ENCODE data around the gene TNNC1.

The TNNC1 gene

DNA sequence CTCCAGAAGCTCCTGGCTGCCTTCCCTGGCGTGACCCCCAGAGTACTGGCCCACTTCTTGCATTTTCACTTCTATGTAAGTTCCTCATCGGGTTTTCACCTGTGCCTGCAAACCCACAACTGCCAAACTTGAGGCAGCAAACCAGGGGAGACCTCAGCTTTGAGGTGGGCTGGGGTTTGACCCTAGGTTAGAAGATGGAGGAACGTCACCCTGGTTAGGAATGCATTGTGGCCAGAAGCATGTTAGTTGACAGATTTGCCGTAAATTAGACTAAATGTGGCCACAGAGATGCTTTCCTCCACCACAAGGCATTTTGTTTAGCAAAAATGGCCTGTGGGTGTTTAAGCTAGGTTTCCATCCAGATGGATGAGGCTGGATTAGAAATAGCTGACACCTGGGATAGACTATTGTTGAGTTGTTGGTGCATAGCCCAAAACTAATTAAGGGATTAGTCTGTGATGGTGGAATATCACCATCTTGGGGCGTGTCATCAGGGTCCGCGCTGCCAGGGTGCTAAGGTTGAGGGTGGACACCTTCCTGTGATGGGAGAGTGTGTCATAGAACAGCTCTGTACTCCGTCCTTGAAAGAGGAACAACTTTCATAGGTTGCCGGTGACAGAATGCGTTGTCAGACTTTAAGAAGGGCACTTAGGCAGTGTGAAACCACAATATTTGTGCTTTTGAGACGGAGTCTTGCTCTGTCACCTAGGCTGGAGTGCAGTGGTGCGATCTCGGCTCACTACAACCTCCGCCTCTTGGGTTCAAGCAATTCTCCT is 5.1 kb upstream of the TNNC1 start:
- no peak for DNase-seq (ENCODE audit: low spot score)

DNA sequence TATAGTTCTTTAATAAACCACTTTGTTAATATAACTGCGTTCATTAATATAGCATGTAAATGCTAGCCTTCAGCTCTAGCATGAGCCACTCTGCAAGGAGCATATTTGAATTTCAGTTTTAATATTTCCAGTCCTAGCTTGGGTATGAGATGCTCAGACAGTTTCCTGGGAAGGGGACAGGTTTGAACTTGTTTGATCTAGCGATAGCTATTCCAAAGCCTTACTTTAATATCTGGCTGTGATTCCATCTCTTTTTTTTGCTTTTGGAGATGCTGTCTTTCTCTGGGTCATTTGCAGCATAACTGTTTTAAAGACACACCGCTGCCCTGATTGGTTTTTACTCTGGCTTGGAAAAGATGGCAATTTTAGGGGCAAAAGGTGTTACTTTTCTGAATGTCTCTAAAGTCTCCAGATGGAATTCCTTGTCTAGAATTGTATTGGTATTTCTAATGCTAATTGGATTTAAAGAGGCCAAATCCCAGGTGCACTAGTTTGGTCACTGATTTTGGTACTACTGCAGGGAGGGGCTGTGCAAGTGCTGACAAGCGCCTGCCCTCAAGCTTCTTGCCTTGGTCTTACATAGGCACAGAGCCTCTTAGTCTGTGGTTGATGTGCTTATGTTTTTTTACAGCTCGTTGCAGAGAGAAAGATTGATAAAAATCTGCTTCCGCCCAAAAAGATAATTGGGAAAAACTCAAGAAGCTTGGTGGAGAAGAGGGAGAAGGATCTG is 4.4 kb upstream of the TNNC1 start:
- no peak for DNase-seq (ENCODE audit: low spot score)

DNA sequence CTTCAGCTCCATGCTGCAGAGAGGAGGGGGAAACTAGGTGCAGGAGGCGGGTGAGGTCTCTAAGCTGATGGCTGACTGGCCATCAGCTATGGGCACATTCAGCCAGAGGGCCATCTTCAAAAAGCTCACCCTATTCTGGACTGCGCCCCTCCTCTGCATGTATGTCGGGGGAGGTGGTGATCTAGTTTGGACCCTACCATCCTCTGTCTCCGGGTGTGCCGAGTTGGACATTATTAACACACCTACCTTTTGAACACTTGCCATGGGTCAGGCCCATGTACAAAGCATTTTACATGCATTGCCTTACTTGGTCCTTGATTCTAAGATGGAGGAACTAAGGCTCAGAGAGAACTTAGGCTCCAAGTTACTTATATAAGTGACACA is 3.0 kb upstream of the TNNC1 start:
- no peak for DNase-seq (ENCODE audit: low spot score)

- DNase-seq (ENCODE audit: low spot score): no peak
Measured at GRCh38 chr3:52456169-52456799, 2.4 kb upstream of the TNNC1 start.

- DNase-seq (ENCODE audit: low spot score): peak; percentile 87
Measured at GRCh38 chr3:52455283-52456168, 1.7 kb upstream of the TNNC1 start, which contains the start of gene NISCH. NISCH (plus strand) TSS chr3:52455604; CDS start chr3:52455642, 38 bp downstream.

DNA sequence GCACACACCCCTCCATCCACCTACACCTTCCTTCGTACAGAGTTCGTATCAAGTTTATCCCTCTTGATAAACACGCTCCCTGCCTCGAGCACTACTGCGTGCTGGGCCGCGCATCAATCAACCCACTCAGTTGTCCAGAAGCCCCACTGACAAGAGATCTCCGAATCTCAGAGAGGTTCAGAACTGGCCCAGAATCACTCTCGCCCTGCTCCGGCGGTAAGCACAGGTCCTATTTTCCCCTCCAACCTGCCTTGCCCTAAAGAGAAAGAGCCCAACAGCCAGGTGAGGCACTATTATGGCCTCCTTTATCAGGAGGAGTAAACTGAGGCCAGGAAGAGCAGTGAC is 1.1 kb upstream of the TNNC1 start:
- DNase-seq (ENCODE audit: low spot score): no peak

- DNase-seq (ENCODE audit: low spot score): no peak
Measured at GRCh38 chr3:52454250-52454937, 553 bp upstream of the TNNC1 start.

- DNase-seq (ENCODE audit: low spot score): no peak
Measured at GRCh38 chr3:52452570-52453221, 1.1 kb downstream of the TNNC1 start.

DNA sequence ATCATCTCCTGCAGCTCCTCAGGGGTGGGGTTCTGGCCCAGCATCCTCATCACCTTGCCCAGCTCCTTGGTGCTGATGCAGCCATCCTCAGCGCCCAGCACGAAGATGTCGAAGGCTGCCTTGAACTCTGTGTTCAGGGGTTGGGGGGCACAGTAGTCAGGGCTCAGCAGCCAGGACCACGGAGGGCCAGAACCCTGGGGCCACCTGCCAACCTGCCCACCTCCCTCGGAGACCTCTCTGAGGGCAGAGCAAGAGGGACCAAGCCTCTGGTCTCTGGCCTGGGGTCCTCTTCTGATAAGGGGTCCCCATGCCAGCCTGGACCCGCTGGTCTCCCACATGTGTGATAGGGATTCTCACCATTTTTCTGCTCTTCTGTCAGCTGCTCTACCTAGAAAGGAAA is 1.7 kb downstream of the TNNC1 start:
- DNase-seq (ENCODE audit: low spot score): no peak

- DNase-seq (ENCODE audit: low spot score): no peak
Measured at GRCh38 chr3:52451237-52452083, 2.4 kb downstream of the TNNC1 start.

GRCh38 chr3:52450489-52451236 is 3.2 kb downstream of the TNNC1 start:
- DNase-seq (ENCODE audit: low spot score): no peak

- DNase-seq (ENCODE audit: low spot score): no peak
Measured at GRCh38 chr3:52447512-52448355, 6.1 kb downstream of the TNNC1 start.

- peak; percentile 73 for DNase-seq (ENCODE audit: low spot score)
Measured at GRCh38 chr3:52446631-52447511, 7.0 kb downstream of the TNNC1 start.

- DNase-seq (ENCODE audit: low spot score): no peak
Measured at GRCh38 chr3:52446042-52446441, 7.8 kb downstream of the TNNC1 start.

DNA sequence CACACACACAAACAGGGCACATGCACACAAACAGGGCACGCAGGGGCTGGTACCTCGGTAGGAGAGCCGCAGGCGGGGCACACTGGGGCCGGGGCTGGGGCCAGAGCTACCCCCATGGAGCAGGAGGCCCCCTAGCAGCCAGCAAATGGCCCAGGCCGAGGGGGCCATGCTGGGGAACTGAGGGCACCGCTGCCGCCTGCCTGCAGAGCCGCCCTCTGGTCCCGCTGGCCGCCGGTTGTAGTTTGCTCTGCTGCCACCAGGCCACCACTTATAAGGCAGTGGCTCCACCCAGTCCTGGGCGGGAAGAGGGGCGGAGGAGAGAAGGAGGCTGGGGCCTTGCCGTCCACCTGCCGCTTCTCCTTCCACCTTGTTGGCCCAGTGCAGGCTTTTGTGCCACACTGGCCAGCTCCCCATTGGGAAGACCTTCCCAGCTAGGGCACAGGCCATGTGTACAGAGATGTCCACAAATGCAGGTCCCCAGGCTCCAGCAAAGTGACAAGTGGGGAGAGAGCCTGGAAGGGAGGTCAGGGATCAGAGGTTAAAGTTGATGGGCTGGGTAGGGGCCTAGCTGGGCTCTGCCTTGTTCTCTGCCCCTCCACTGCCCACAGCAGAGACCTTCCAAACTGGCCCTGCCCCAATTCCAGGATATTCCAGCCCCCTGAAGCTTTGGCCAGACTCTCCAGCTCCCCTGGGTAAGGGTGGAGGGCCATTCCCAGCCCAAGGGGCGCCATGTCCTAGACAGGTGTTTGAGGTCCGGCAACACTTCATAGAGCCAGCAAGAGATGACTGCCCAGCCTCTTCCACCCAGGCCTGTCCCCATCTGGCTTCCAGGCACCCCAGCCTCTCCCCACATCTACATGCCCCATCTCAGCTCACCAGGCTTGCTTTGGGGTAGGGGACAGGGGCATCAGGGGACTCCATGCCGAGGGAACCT is 8.7 kb downstream of the TNNC1 start, which contains the start of gene SEMA3G:
TSS of gene SEMA3G (minus strand) at position 244 of the 934 bp plus-strand sequence. CDS start at position 168, 76 bp downstream.
- DNase-seq (ENCODE audit: low spot score): no peak
